Measurements from ENCODE around the gene ZNF576. TPM values are rescaled to one million over a fixed set of nuclear protein-coding genes. Genes with fewer than 3 reads are reported as not detected.

Gene ZNF576
- polyA plus RNA-seq, 6 donors from 2014 or later, result 2.3 to 13.6 (median 10.1) TPM

- no peaks in the 10 kb centered on the region for H3K9me3 Mint-ChIP-seq
- ATAC-seq (ENCODE audit: low read depth in 2 of 2), result no peak
- H3K36me3 Mint-ChIP-seq, result peaks cover 12% of the 10 kb centered on the region in 2 donors
- H3K27me3 Mint-ChIP-seq, result no peaks in the 10 kb centered on the region
- DNase-seq, result no peak
- peak overlapping the region in 1 of 6 donors; percentile 37 for H3K27ac Mint-ChIP-seq
- H3K4me3 Mint-ChIP-seq, result peak overlapping the region in 2 of 8 donors; percentile 33 to 64
- H3K4me1 Mint-ChIP-seq, result peaks cover 24 to 47% (median 41%) of the 10 kb centered on the region in 3 donors
These were observed 20.6 kb downstream of the ZNF576 start for GRCh38 chr19:43616954-43617353.

GRCh38 chr19:43618921-43619261 is 22.5 kb downstream of the ZNF576 start:
- Mint-ChIP-seq H3K27me3 (no peaks in the 10 kb centered on the region), H3K4me1 (peaks cover 23 to 41% (median 35%) of the 10 kb centered on the region in 3 donors), H3K36me3 (no peaks in the 10 kb centered on the region), H3K27ac (peak overlapping the region in 5 of 6 donors; percentile 89 to 98 (median 90)), H3K4me3 (peak overlapping the region; percentile 96 to 99 (median 97)), H3K9me3 (peaks cover 0 to 1% (median 0%) of the 10 kb centered on the region in 7 donors)
- DNase-seq (no peak), ATAC-seq (ENCODE audit: low read depth in 2 of 2) (peak; percentile 30 to 31)

- peaks cover 28 to 42% (median 36%) of the 10 kb centered on the region in 3 donors for H3K4me1 Mint-ChIP-seq
- DNase-seq (peak; percentile 86), ATAC-seq (ENCODE audit: low read depth in 2 of 2) (peak; percentile 85 to 86)
- H3K27ac Mint-ChIP-seq, result peak within 1 kb of the TSS; percentile 89 to 98 (median 96)
- no peaks in the 10 kb centered on the region for H3K27me3 Mint-ChIP-seq
- no peaks in the 10 kb centered on the region for H3K36me3 Mint-ChIP-seq
- H3K9me3 Mint-ChIP-seq, result peaks cover 0 to 2% (median 0%) of the 10 kb centered on the region in 7 donors
- peak within 1 kb of the TSS; percentile 96 to 99 (median 97) for H3K4me3 Mint-ChIP-seq
These were observed 23.1 kb downstream of the ZNF576 start, which contains the start of gene ZNF428 for GRCh38 chr19:43619262-43620060. Gene ZNF428, minus strand, starts transcription at chr19:43619629. Its CDS starts 5,325 bp downstream, at chr19:43614304.

GRCh38 chr19:43620061-43621001 is 23.9 kb downstream of the ZNF576 start:
- no peaks in the 10 kb centered on the region for H3K27me3 Mint-ChIP-seq
- peaks cover 0 to 2% (median 0%) of the 10 kb centered on the region in 7 donors for H3K9me3 Mint-ChIP-seq
- H3K27ac Mint-ChIP-seq, result peak overlapping the region; percentile 89 to 98 (median 96)
- peak overlapping the region; percentile 96 to 99 (median 97) for H3K4me3 Mint-ChIP-seq
- no peaks in the 10 kb centered on the region for H3K36me3 Mint-ChIP-seq
- DNase-seq, result no peak
- ATAC-seq (ENCODE audit: low read depth in 2 of 2), result no peak
- H3K4me1 Mint-ChIP-seq, result peaks cover 29 to 49% (median 44%) of the 10 kb centered on the region in 3 donors

GRCh38 chr19:43622070-43622469 is 25.7 kb downstream of the ZNF576 start:
- Mint-ChIP-seq H3K27me3 (peaks cover 0 to 10% (median 7%) of the 10 kb centered on the region in 3 donors), H3K36me3 (no peaks in the 10 kb centered on the region), H3K27ac (peak overlapping the region in 1 of 6 donors; percentile 38), H3K9me3 (peaks cover 0 to 2% (median 0%) of the 10 kb centered on the region in 7 donors), H3K4me1 (peaks cover 37 to 53% (median 40%) of the 10 kb centered on the region in 3 donors), H3K4me3 (peak overlapping the region in 1 of 8 donors; percentile 25)
- DNase-seq (no peak), ATAC-seq (ENCODE audit: low read depth in 2 of 2) (no peak)

- peak overlapping the region in 2 of 8 donors; percentile 29 to 57 for H3K4me3 Mint-ChIP-seq
- no peaks in the 10 kb centered on the region for H3K36me3 Mint-ChIP-seq
- peaks cover 0 to 2% (median 0%) of the 10 kb centered on the region in 7 donors for H3K9me3 Mint-ChIP-seq
- H3K4me1 Mint-ChIP-seq, result peaks cover 40 to 48% (median 42%) of the 10 kb centered on the region in 3 donors
- DNase-seq, result no peak
- peaks cover 0 to 19% (median 16%) of the 10 kb centered on the region in 3 donors for H3K27me3 Mint-ChIP-seq
- ATAC-seq (ENCODE audit: low read depth in 2 of 2), result no peak
- peak overlapping the region in 2 of 6 donors; percentile 42 to 56 for H3K27ac Mint-ChIP-seq
These were observed 26.6 kb downstream of the ZNF576 start for GRCh38 chr19:43622956-43623355.

- H3K27ac Mint-ChIP-seq, result peak overlapping the region in 2 of 6 donors; percentile 66 to 70
- H3K4me3 Mint-ChIP-seq, result peak overlapping the region in 3 of 8 donors; percentile 28 to 60 (median 55)
- H3K36me3 Mint-ChIP-seq, result no peaks in the 10 kb centered on the region
These were observed 27.7 kb downstream of the ZNF576 start for GRCh38 chr19:43623889-43624670.

GRCh38 chr19:43624933-43625332 is 28.5 kb downstream of the ZNF576 start:
- peak; percentile 69 for DNase-seq
- peaks cover 27 to 36% (median 31%) of the 10 kb centered on the region in 3 donors for H3K4me1 Mint-ChIP-seq
- peak overlapping the region in 2 of 6 donors; percentile 66 to 71 for H3K27ac Mint-ChIP-seq
- H3K27me3 Mint-ChIP-seq, result peaks cover 0 to 21% (median 17%) of the 10 kb centered on the region in 3 donors
- ATAC-seq (ENCODE audit: low read depth in 2 of 2), result peak; percentile 90 to 93
- no peaks in the 10 kb centered on the region for H3K36me3 Mint-ChIP-seq
- peaks cover 0 to 2% (median 0%) of the 10 kb centered on the region in 7 donors for H3K9me3 Mint-ChIP-seq
- peak overlapping the region in 2 of 8 donors; percentile 2 to 60 for H3K4me3 Mint-ChIP-seq

More at GRCh38 chr19:43623889-43624670, 27.7 kb downstream of the ZNF576 start:
- DNase-seq (no peak), ATAC-seq (ENCODE audit: low read depth in 2 of 2) (no peak)
- Mint-ChIP-seq H3K4me1 (peaks cover 34 to 41% (median 38%) of the 10 kb centered on the region in 3 donors), H3K9me3 (peaks cover 0 to 2% (median 0%) of the 10 kb centered on the region in 7 donors), H3K27me3 (peaks cover 0 to 21% (median 17%) of the 10 kb centered on the region in 3 donors)

GRCh38 chr19:43625918-43626579 is 29.7 kb downstream of the ZNF576 start:
- Mint-ChIP-seq H3K4me1 (peaks cover 16 to 25% (median 25%) of the 10 kb centered on the region in 3 donors), H3K4me3 (no peak overlapping the region), H3K9me3 (peaks cover 0 to 2% (median 0%) of the 10 kb centered on the region in 7 donors), H3K27me3 (peaks cover 0 to 21% (median 17%) of the 10 kb centered on the region in 3 donors), H3K27ac (peak overlapping the region in 1 of 6 donors; percentile 41), H3K36me3 (no peaks in the 10 kb centered on the region)
- DNase-seq (no peak), ATAC-seq (ENCODE audit: low read depth in 2 of 2) (no peak)

GRCh38 chr19:43626838-43627237 is 30.4 kb downstream of the ZNF576 start:
- Mint-ChIP-seq H3K36me3 (no peaks in the 10 kb centered on the region), H3K27ac (no peak overlapping the region), H3K9me3 (peaks cover 0 to 2% (median 0%) of the 10 kb centered on the region in 7 donors), H3K4me3 (peak overlapping the region in 1 of 8 donors; percentile 5), H3K4me1 (peaks cover 16 to 25% (median 20%) of the 10 kb centered on the region in 3 donors), H3K27me3 (peaks cover 0 to 21% (median 18%) of the 10 kb centered on the region in 3 donors)
- DNase-seq, result no peak
- ATAC-seq (ENCODE audit: low read depth in 2 of 2), result no peak

- no peak overlapping the region for H3K27ac Mint-ChIP-seq
- H3K36me3 Mint-ChIP-seq, result no peaks in the 10 kb centered on the region
- peaks cover 0 to 2% (median 0%) of the 10 kb centered on the region in 7 donors for H3K9me3 Mint-ChIP-seq
- H3K4me1 Mint-ChIP-seq, result peaks cover 15 to 25% (median 18%) of the 10 kb centered on the region in 3 donors
- no peak overlapping the region for H3K4me3 Mint-ChIP-seq
- peaks cover 0 to 36% (median 35%) of the 10 kb centered on the region in 3 donors for H3K27me3 Mint-ChIP-seq
- ATAC-seq (ENCODE audit: low read depth in 2 of 2), result no peak
- DNase-seq, result no peak
These were observed 32.4 kb downstream of the ZNF576 start for GRCh38 chr19:43628646-43629326.
